Naive thymus-derived CD8-positive, alpha-beta T cell (primary cell): ENCODE measurements around the gene ST6GALNAC1. TPM values are rescaled to one million over a fixed set of nuclear protein-coding genes. Genes with fewer than 3 reads are reported as not detected.

Source experiments
- ATAC-seq, 2 donors: fragments of 150-1000 bp; cut with Tn5 transposase in 1 of 2; sonication (Bioruptor Pico), chemical (Tn5 transposase) in 1 of 2; 1 replicate in 1 of 2; 2 replicates in 1 of 2; pipeline ENCODE4 v1.10.0; 2021; ENCODE audit warnings: mild to moderate bottlenecking in 2 of 2, moderate library complexity in 2 of 2
- POLR2A ChIA-PET: fragments of 350-600 bp; sonication (Branson Sonifier 250); formaldehyde crosslinking; loops from one replicate; lab custom pipeline; 2021; ENCODE audit warnings: antibody characterized with exemption; lab: Charles Lee
- DNase-seq, 10 donors: peaks; one replicate each; pipeline versions ENCODE4 v3.0.0 to v3.0.0-alpha.2; 2020 to 2022
- H3K27ac Mint-ChIP-seq, 10 donors: one replicate each; pipeline ENCODE4 v1.8.0; 2020 to 2022; ENCODE audit warnings: mild to moderate bottlenecking in 10 of 10, mixed read lengths in 10 of 10, moderate library complexity in 4 of 10, inconsistent platforms in 1 of 10
- H3K27me3 Mint-ChIP-seq, 5 donors: one replicate each; pipeline ENCODE4 v1.8.0; 2021 to 2022; ENCODE audit warnings: mixed read lengths in 5 of 5
- H3K36me3 Mint-ChIP-seq, 3 donors: one replicate each; pipeline ENCODE4 v1.8.0; 2020 to 2022; ENCODE audit warnings: mixed read lengths in 3 of 3, mild to moderate bottlenecking in 2 of 3, inconsistent platforms in 1 of 3
- H3K4me1 Mint-ChIP-seq, 4 donors: one replicate each; pipeline ENCODE4 v1.8.0; 2021 to 2022; ENCODE audit warnings: mixed read lengths in 4 of 4
- H3K4me3 Mint-ChIP-seq, 10 donors: one replicate each; pipeline ENCODE4 v1.8.0; 2020 to 2022; ENCODE audit warnings: mild to moderate bottlenecking in 10 of 10, mixed read lengths in 10 of 10, moderate library complexity in 6 of 10, inconsistent platforms in 1 of 10
- H3K9me3 Mint-ChIP-seq, 9 donors: one replicate each; pipeline ENCODE4 v1.8.0; 2020 to 2022; ENCODE audit warnings: mixed read lengths in 9 of 9, mild to moderate bottlenecking in 3 of 9, inconsistent platforms in 1 of 9, moderate library complexity in 1 of 9
- polyA plus RNA-seq, 3 donors: library from polyadenylated mRNA; unstranded; fragments of 300-500 nt; fragmentation: Illumina TruSeq; gene quantifications; one replicate each; pipeline ENCODE4 v1.2.3, GENCODE V29; 2021
- total RNA-seq, 8 experiments: library from RNA in 2 of 8; stranded (reverse) in 2 of 8; gene quantifications; one replicate each; pipeline ENCODE4 v1.2.3 and lab custom pipeline; 2021 to 2026

Gene ST6GALNAC1
- total RNA-seq (not detected), polyA plus RNA-seq (under 1 TPM in 2 of 3 donors, not detected in 1; 0.07 to 0.52 TPM), total RNA-seq (lab: John Stamatoyannopoulos, UW) (0 to 0.44 (median 0) reads per million in 6 experiments)

- peaks cover 0 to 3% (median 1%) of the 10 kb centered on the region in 5 donors for H3K27me3 Mint-ChIP-seq
- peak within 1 kb of the TSS in 6 of 10 donors; percentile 6 to 84 (median 68) for H3K27ac Mint-ChIP-seq
- H3K36me3 Mint-ChIP-seq, result peaks cover 0 to 8% (median 8%) of the 10 kb centered on the region in 3 donors
- H3K9me3 Mint-ChIP-seq, result peaks cover 0 to 10% (median 4%) of the 10 kb centered on the region in 9 donors
- ATAC-seq, result peak; percentile 78 to 94
- peak within 1 kb of the TSS in 4 of 10 donors; percentile 15 to 50 (median 38) for H3K4me3 Mint-ChIP-seq
- DNase-seq, result peak in 3 of 10 donors; percentile 2 to 27 (median 21)
- peaks cover 5 to 21% (median 13%) of the 10 kb centered on the region in 4 donors for H3K4me1 Mint-ChIP-seq
- POLR2A ChIA-PET, result interaction anchor here (2.1 kb wide), 1 partner anchor 28 kb away, joined by 7 read pairs; no protein-coding TSS in a partner anchor
Observed at GRCh38 chr17:76643553-76644148, at the start of gene ST6GALNAC1. Gene ST6GALNAC1, minus strand, starts transcription at chr17:76643757. Its CDS starts 119 bp downstream, at chr17:76643638.

- no peak for ATAC-seq
- H3K27ac Mint-ChIP-seq, result peak overlapping the region in 1 of 10 donors; percentile 67
- H3K36me3 Mint-ChIP-seq, result no peaks in the 10 kb centered on the region
- POLR2A ChIA-PET, result no interaction called here
- H3K9me3 Mint-ChIP-seq, result no peaks in the 10 kb centered on the region
- H3K4me1 Mint-ChIP-seq, result peaks cover under 1 to 8% (median 5%) of the 10 kb centered on the region in 4 donors
- H3K4me3 Mint-ChIP-seq, result no peak overlapping the region
- H3K27me3 Mint-ChIP-seq, result no peaks in the 10 kb centered on the region
- no peak for DNase-seq
Observed at GRCh38 chr17:76691379-76692191, 48.0 kb upstream of the ST6GALNAC1 start.

- POLR2A ChIA-PET, result no interaction called here
- no peak for ATAC-seq
- Mint-ChIP-seq H3K36me3 (no peaks in the 10 kb centered on the region), H3K4me1 (peaks cover 0 to 5% (median 3%) of the 10 kb centered on the region in 4 donors), H3K27ac (no peak overlapping the region), H3K27me3 (no peaks in the 10 kb centered on the region), H3K4me3 (no peak overlapping the region), H3K9me3 (no peaks in the 10 kb centered on the region)
- DNase-seq, result no peak
Observed at GRCh38 chr17:76690596-76691280, 47.2 kb upstream of the ST6GALNAC1 start.

DNA sequence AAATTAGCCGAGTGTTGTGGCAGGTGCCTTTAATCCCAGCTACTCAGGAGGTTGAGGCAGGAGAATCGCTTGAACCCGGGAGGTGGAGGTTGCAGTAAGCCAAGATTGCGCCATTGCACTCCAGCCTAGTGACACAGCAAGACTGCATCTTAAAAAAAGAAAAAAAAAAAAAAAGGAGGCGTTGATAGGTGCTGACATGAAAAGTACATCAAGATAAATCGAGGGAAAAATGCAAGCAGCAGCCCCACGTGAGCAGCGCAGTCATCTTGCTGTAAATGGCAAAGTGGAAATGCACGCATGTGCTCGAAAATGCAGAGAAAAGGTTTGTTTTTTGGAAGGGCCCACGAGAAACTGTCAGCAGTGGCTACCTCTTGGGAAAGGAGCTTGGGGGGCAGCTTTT, 46.3 kb upstream of the ST6GALNAC1 start:
- DNase-seq (no peak), ATAC-seq (no peak)
- POLR2A ChIA-PET, result no interaction called here
- Mint-ChIP-seq H3K27ac (no peak overlapping the region), H3K4me1 (no peaks in the 10 kb centered on the region), H3K36me3 (no peaks in the 10 kb centered on the region), H3K9me3 (no peaks in the 10 kb centered on the region), H3K4me3 (no peak overlapping the region), H3K27me3 (no peaks in the 10 kb centered on the region)

GRCh38 chr17:76688165-76688622, 44.6 kb upstream of the ST6GALNAC1 start:
- no peaks in the 10 kb centered on the region for H3K36me3 Mint-ChIP-seq
- no peak overlapping the region for H3K4me3 Mint-ChIP-seq
- no peak overlapping the region for H3K27ac Mint-ChIP-seq
- no peak for DNase-seq
- H3K4me1 Mint-ChIP-seq, result no peaks in the 10 kb centered on the region
- POLR2A ChIA-PET, result no interaction called here
- ATAC-seq, result no peak
- H3K9me3 Mint-ChIP-seq, result no peaks in the 10 kb centered on the region
- no peaks in the 10 kb centered on the region for H3K27me3 Mint-ChIP-seq

GRCh38 chr17:76687298-76688164, 44.0 kb upstream of the ST6GALNAC1 start:
- Mint-ChIP-seq H3K4me3 (no peak overlapping the region), H3K27ac (peak overlapping the region in 2 of 10 donors; percentile 47 to 71), H3K27me3 (no peaks in the 10 kb centered on the region), H3K4me1 (no peaks in the 10 kb centered on the region), H3K36me3 (no peaks in the 10 kb centered on the region), H3K9me3 (no peaks in the 10 kb centered on the region)
- POLR2A ChIA-PET, result no interaction called here
- DNase-seq (no peak), ATAC-seq (no peak)

GRCh38 chr17:76686538-76687297, 43.2 kb upstream of the ST6GALNAC1 start:
- Mint-ChIP-seq H3K9me3 (no peaks in the 10 kb centered on the region), H3K4me1 (peaks cover 0 to 5% (median 2%) of the 10 kb centered on the region in 4 donors), H3K36me3 (no peaks in the 10 kb centered on the region), H3K27ac (no peak overlapping the region), H3K27me3 (no peaks in the 10 kb centered on the region), H3K4me3 (no peak overlapping the region)
- ATAC-seq (no peak), DNase-seq (no peak)
- POLR2A ChIA-PET, result interaction anchor here (0.6 kb wide), 1 partner anchor 1632 kb away, joined by 3 read pairs; no protein-coding TSS in a partner anchor

DNA sequence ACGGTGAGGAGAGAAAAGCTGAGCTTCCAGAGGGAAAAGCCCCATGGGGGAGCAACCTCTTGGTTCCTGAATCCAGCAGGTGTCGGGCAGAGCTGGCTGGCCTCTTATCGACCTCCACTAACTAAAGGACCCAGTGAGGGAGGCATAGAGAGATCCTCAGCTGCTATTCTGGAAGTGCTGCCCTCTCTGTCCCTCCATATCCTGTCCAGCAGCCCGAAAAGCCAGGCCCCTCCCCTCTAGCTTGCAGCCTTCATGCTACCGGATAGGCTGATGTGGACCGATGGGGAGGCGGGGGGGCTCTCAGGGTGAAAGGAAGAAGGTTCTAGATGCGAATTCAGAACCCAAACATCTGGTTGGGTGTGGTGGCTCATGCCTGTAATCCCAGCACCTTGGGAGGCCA, 42.3 kb upstream of the ST6GALNAC1 start:
- no peak for ATAC-seq
- H3K27ac Mint-ChIP-seq, result no peak overlapping the region
- H3K27me3 Mint-ChIP-seq, result no peaks in the 10 kb centered on the region
- H3K4me3 Mint-ChIP-seq, result no peak overlapping the region
- POLR2A ChIA-PET, result interaction anchor here (0.6 kb wide), 1 partner anchor 1631 kb away, joined by 3 read pairs; no protein-coding TSS in a partner anchor
- no peaks in the 10 kb centered on the region for H3K9me3 Mint-ChIP-seq
- no peak for DNase-seq
- no peaks in the 10 kb centered on the region for H3K36me3 Mint-ChIP-seq
- peaks cover 5 to 10% (median 8%) of the 10 kb centered on the region in 4 donors for H3K4me1 Mint-ChIP-seq

- POLR2A ChIA-PET, result no interaction called here
Observed at GRCh38 chr17:76685366-76685765, 41.8 kb upstream of the ST6GALNAC1 start.

GRCh38 chr17:76684756-76685155, 41.2 kb upstream of the ST6GALNAC1 start:
- Mint-ChIP-seq H3K4me1 (peaks cover 5 to 15% (median 11%) of the 10 kb centered on the region in 4 donors), H3K36me3 (no peaks in the 10 kb centered on the region), H3K27me3 (no peaks in the 10 kb centered on the region), H3K27ac (no peak overlapping the region), H3K9me3 (no peaks in the 10 kb centered on the region), H3K4me3 (no peak overlapping the region)
- no peak for DNase-seq
- no peak for ATAC-seq
- POLR2A ChIA-PET, result no interaction called here

More at GRCh38 chr17:76685366-76685765, 41.8 kb upstream of the ST6GALNAC1 start:
- peaks cover 5 to 12% (median 10%) of the 10 kb centered on the region in 4 donors for H3K4me1 Mint-ChIP-seq
- no peaks in the 10 kb centered on the region for H3K9me3 Mint-ChIP-seq
- ATAC-seq, result no peak
- H3K27me3 Mint-ChIP-seq, result no peaks in the 10 kb centered on the region
- no peak for DNase-seq
- H3K27ac Mint-ChIP-seq, result peak overlapping the region in 1 of 10 donors; percentile 67
- no peak overlapping the region for H3K4me3 Mint-ChIP-seq
- H3K36me3 Mint-ChIP-seq, result no peaks in the 10 kb centered on the region
